ENCODE results near the gene SAMD4A.

Gene SAMD4A

GRCh38 chr14:54566410-54567223 lies at the start of gene SAMD4A:
SAMD4A (plus strand) TSS chr14:54567128; CDS start chr14:54567917, 789 bp downstream.
- no peak for DNase-seq (ENCODE audit: low spot score)

GRCh38 chr14:54524410-54524809 lies 42.5 kb upstream of the SAMD4A start:
- no peak for DNase-seq (ENCODE audit: low spot score)

GRCh38 chr14:54528973-54529372 lies 38.0 kb upstream of the SAMD4A start:
- no peak for DNase-seq (ENCODE audit: low spot score)

- no peak for DNase-seq (ENCODE audit: low spot score)
Observed at GRCh38 chr14:54529811-54530210, 37.1 kb upstream of the SAMD4A start.

GRCh38 chr14:54532111-54533012 lies 34.6 kb upstream of the SAMD4A start:
- no peak for DNase-seq (ENCODE audit: low spot score)

- DNase-seq (ENCODE audit: low spot score): no peak
Observed at GRCh38 chr14:54533100-54533499, 33.8 kb upstream of the SAMD4A start.

- no peak for DNase-seq (ENCODE audit: low spot score)
Observed at GRCh38 chr14:54535126-54535525, 31.8 kb upstream of the SAMD4A start.

- no peak for DNase-seq (ENCODE audit: low spot score)
Observed at GRCh38 chr14:54535646-54536045, 31.3 kb upstream of the SAMD4A start.

- DNase-seq (ENCODE audit: low spot score): no peak
Observed at GRCh38 chr14:54537651-54538050, 29.3 kb upstream of the SAMD4A start.

- DNase-seq (ENCODE audit: low spot score): no peak
Observed at GRCh38 chr14:54538055-54538454, 28.9 kb upstream of the SAMD4A start.

- DNase-seq (ENCODE audit: low spot score): no peak
Observed at GRCh38 chr14:54547583-54547982, 19.3 kb upstream of the SAMD4A start.

- no peak for DNase-seq (ENCODE audit: low spot score)
Observed at GRCh38 chr14:54548491-54548890, 18.4 kb upstream of the SAMD4A start.

- no peak for DNase-seq (ENCODE audit: low spot score)
Observed at GRCh38 chr14:54549862-54550261, 17.1 kb upstream of the SAMD4A start.

- no peak for DNase-seq (ENCODE audit: low spot score)
Observed at GRCh38 chr14:54550514-54550913, 16.4 kb upstream of the SAMD4A start.

- DNase-seq (ENCODE audit: low spot score): no peak
Observed at GRCh38 chr14:54554401-54554800, 12.5 kb upstream of the SAMD4A start.

- no peak for DNase-seq (ENCODE audit: low spot score)
Observed at GRCh38 chr14:54555651-54556050, 11.3 kb upstream of the SAMD4A start.

GRCh38 chr14:54556535-54556934 lies 10.4 kb upstream of the SAMD4A start:
- no peak for DNase-seq (ENCODE audit: low spot score)

GRCh38 chr14:54562334-54562733 lies 4.6 kb upstream of the SAMD4A start:
- no peak for DNase-seq (ENCODE audit: low spot score)

- peak; percentile 37 for DNase-seq (ENCODE audit: low spot score)
Observed at GRCh38 chr14:54564071-54564867, 2.7 kb upstream of the SAMD4A start.

GRCh38 chr14:54564868-54565784 lies 1.8 kb upstream of the SAMD4A start:
- no peak for DNase-seq (ENCODE audit: low spot score)

- peak; percentile 9 for DNase-seq (ENCODE audit: low spot score)
Observed at GRCh38 chr14:54565785-54566409, 1.0 kb upstream of the SAMD4A start.
